ENCODE results near the gene TOMM6.

TOMM6 gene

GRCh38 chr6:41787219-41787917 is at the start of gene TOMM6:
Gene TOMM6, plus strand, starts transcription at chr6:41787694. Its CDS starts 4 bp downstream, at chr6:41787698.
- peak; percentile 91 for DNase-seq

GRCh38 chr6:41739041-41739440 is 48.5 kb upstream of the TOMM6 start:
- no peak for DNase-seq

- no peak for DNase-seq
These were observed 46.9 kb upstream of the TOMM6 start for GRCh38 chr6:41740366-41741162.

- DNase-seq: no peak
These were observed 45.6 kb upstream of the TOMM6 start for GRCh38 chr6:41741625-41742490.

GRCh38 chr6:41743406-41744235 is 43.9 kb upstream of the TOMM6 start:
- no peak for DNase-seq

GRCh38 chr6:41744236-41744787 is 43.2 kb upstream of the TOMM6 start:
- DNase-seq: no peak

GRCh38 chr6:41746107-41746506 is 41.4 kb upstream of the TOMM6 start:
- no peak for DNase-seq

- no peak for DNase-seq
These were observed 40.0 kb upstream of the TOMM6 start, which contains the start of gene PGC for GRCh38 chr6:41747256-41748101. Gene PGC, minus strand, starts transcription at chr6:41747397. Its CDS starts 63 bp downstream, at chr6:41747334.

GRCh38 chr6:41748102-41748477 is 39.4 kb upstream of the TOMM6 start:
- no peak for DNase-seq

GRCh38 chr6:41748542-41748941 is 39.0 kb upstream of the TOMM6 start:
- no peak for DNase-seq

- no peak for DNase-seq
These were observed 37.1 kb upstream of the TOMM6 start for GRCh38 chr6:41750374-41750773.

- DNase-seq: no peak
These were observed 31.6 kb upstream of the TOMM6 start for GRCh38 chr6:41755895-41756294.

- DNase-seq: no peak
These were observed 31.1 kb upstream of the TOMM6 start for GRCh38 chr6:41756354-41756753.

GRCh38 chr6:41757271-41757670 is 30.2 kb upstream of the TOMM6 start:
- DNase-seq: no peak

- DNase-seq: no peak
These were observed 29.4 kb upstream of the TOMM6 start for GRCh38 chr6:41757931-41758640.

- DNase-seq: no peak
These were observed 28.9 kb upstream of the TOMM6 start for GRCh38 chr6:41758641-41759035.

- no peak for DNase-seq
These were observed 28.2 kb upstream of the TOMM6 start for GRCh38 chr6:41759106-41759904.

- DNase-seq: no peak
These were observed 27.5 kb upstream of the TOMM6 start for GRCh38 chr6:41759905-41760579.

GRCh38 chr6:41763470-41763869 is 24.0 kb upstream of the TOMM6 start:
- DNase-seq: no peak
